GM12864 (cell line): ENCODE measurements around the gene M6PR.

Experiments
- DNase-seq: peaks from one replicate; pipeline ENCODE4 v3.0.0-alpha.2; 2011; ENCODE audit warnings: low read depth
- H3K4me3 ChIP-seq: 2 replicates; pipeline ENCODE4 v1.5.1; 2011; ENCODE audit warnings: mild to moderate bottlenecking, low read depth, low read length, control low read depth
- CTCF ChIP-seq: IDR thresholded peaks from 2 replicates; pipeline ENCODE4 v1.5.1; 2011; ENCODE audit warnings: low read depth, mild to moderate bottlenecking, moderate library complexity, low read length, control low read depth, inconsistent platforms; ENCODE audit errors: missing control alignments

The M6PR gene

GRCh38 chr12:8987685-8988084 is 38.2 kb upstream of the M6PR start:
- H3K4me3 ChIP-seq = no peak overlapping the region
- no peak for TF ChIP-seq CTCF
- DNase-seq = no peak

- TF ChIP-seq CTCF = no peak
- no peak overlapping the region for H3K4me3 ChIP-seq
- DNase-seq = no peak
These were observed 37.7 kb upstream of the M6PR start for GRCh38 chr12:8987163-8987562.

GRCh38 chr12:8985213-8985754 is 35.8 kb upstream of the M6PR start:
- H3K4me3 ChIP-seq = no peak overlapping the region
- TF ChIP-seq CTCF = no peak
- no peak for DNase-seq

- DNase-seq = no peak
- no peak for TF ChIP-seq CTCF
- H3K4me3 ChIP-seq = no peak overlapping the region
These were observed 30.7 kb upstream of the M6PR start for GRCh38 chr12:8980137-8980536.

- no peak for TF ChIP-seq CTCF
- no peak for DNase-seq
- H3K4me3 ChIP-seq = no peak overlapping the region
These were observed 21.0 kb upstream of the M6PR start for GRCh38 chr12:8970432-8970831.

GRCh38 chr12:8969861-8970411 is 20.5 kb upstream of the M6PR start:
- H3K4me3 ChIP-seq = no peak overlapping the region
- DNase-seq = no peak
- TF ChIP-seq CTCF = no peak

DNA sequence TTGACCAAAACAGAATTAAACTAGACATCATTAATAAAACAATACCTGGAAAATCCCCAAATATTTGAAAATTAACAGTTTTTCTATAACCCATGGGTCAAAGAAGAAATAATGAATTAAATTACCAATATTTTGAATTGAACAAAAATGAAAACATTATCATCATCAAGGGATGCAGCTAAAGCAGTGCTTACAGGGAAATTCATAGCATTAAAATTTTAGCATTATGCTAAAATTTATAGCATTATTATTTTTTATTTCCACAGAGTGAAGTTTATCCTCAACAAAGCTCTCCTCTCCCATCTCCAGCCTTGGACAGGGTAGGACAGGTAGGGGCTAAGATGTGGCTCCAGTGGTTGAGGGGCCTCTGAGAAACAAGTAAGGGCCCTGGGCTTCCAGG is 19.3 kb upstream of the M6PR start:
- DNase-seq = no peak
- H3K4me3 ChIP-seq = no peak overlapping the region
- TF ChIP-seq CTCF = no peak
